Epidermal melanocyte (primary cell): Measurements from ENCODE around the gene TARBP1.
"Not testable (repeated sequence)": the region's sequence is repeated elsewhere in the genome, so short reads cannot be mapped to it uniquely, and the experiment has no call there.

Experiments
- DNase-seq: peaks from one replicate; pipeline ENCODE4 v3.0.0; 2011; ENCODE audit warnings: low spot score; ENCODE audit not compliant: insufficient read length

The TARBP1 gene

DNA sequence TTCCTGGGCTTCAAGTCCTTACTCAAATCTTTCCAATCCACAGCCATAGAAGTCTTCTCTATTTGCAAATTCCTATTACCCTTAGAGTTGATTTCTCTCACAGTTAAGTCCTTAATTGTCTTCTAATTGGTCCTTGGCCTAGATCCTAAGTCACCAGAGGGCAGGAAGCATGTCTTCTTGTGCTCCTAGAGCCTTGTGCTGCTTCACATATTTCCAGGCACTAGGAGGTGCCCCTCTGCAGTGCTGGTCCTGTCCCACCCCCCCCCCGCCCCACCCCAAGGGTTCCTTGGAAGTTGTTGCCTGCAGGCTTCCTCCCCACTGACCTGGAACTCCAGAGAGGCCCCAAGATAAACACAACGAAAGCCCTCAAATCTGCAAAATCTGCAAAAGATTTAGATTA, 28.1 kb upstream of the TARBP1 start:
- DNase-seq: no peak

GRCh38 chr1:234505769-234506102, 26.8 kb upstream of the TARBP1 start:
- DNase-seq: no peak

DNA sequence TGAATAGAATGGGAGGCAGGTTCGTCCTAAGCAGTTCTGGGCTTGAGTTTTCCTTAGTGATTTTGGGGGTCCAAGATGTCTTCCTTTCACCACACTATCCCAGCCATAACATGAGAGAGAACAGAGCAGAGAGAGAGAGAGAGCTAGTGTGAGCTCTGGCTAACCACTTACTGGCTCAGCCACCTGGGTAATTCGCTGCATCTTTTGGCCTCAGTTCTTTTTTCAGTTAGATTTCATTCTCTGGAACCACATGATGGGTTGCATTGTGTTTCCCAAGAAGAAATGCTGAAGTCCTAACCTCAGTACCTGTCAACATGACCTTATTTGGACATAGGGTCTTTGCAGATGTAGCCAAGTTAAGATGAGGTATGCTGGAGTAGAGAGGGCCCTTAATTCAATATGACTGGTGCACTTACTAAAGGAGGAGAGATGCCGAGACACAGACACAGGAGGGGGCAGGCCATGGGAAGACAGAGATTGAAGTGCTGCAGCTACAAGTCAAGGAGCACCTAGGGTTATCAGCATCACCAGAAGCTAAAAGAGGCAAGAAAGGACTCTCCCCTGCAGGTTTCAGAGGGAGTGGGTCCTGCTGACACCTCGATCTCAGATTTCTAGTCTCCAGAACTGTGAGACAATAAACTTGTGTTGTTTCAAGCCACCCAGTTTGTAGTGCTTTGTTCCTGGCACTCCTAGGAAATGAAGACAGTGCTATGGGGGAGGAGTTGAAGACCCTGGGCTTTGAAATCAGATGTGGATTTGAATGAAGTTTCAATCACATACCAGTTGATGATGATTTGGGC, 26.2 kb upstream of the TARBP1 start:
- DNase-seq: no peak

GRCh38 chr1:234504251-234504650, 25.3 kb upstream of the TARBP1 start:
- DNase-seq: not testable (repeated sequence)

- no peak for DNase-seq
Measured at GRCh38 chr1:234503193-234504050, 24.4 kb upstream of the TARBP1 start.

GRCh38 chr1:234502785-234503184, 23.8 kb upstream of the TARBP1 start:
- DNase-seq: no peak

- DNase-seq: no peak
Measured at GRCh38 chr1:234500269-234500668, 21.3 kb upstream of the TARBP1 start.

GRCh38 chr1:234499943-234500245, 20.9 kb upstream of the TARBP1 start:
- no peak for DNase-seq

DNA sequence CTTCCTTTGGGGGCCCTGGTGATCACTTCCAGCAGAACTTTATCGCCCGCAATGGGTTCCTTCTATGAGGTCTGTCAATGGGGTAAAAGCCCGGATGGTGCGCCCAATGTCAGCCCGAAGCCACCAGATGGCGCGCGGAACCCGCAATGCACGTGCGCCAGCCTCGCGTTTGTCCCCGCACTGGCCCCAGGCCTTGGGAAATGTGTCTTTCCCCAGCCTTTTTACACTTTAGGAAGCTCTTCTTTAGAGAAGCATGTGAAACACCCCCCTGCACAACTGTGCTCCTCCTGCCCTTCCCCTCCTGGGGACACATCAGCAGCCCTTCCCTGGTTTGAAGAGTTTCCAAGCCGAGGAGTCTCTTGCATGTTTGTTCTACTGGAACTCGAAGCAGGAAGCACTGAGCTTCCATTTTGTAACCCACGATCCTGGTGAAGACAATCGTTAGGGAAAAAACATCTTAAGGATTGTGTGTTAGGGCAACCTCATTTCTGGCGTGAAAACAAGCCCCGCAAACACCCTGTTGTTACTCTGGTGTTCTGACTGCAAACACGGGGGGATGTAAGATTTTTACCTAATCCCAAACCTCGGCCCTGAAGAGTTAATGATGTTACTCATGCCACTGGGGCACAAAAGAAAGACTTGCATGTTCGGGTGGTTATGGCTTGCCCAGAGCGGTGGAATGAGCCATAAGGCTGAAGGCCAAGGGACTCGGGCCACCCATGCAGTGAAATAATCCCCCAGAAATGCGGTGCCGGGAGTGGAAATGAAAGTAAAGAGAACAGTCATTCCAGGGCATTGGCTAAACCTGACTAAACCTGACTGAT, 20.4 kb upstream of the TARBP1 start:
- peak; percentile 81 for DNase-seq

DNA sequence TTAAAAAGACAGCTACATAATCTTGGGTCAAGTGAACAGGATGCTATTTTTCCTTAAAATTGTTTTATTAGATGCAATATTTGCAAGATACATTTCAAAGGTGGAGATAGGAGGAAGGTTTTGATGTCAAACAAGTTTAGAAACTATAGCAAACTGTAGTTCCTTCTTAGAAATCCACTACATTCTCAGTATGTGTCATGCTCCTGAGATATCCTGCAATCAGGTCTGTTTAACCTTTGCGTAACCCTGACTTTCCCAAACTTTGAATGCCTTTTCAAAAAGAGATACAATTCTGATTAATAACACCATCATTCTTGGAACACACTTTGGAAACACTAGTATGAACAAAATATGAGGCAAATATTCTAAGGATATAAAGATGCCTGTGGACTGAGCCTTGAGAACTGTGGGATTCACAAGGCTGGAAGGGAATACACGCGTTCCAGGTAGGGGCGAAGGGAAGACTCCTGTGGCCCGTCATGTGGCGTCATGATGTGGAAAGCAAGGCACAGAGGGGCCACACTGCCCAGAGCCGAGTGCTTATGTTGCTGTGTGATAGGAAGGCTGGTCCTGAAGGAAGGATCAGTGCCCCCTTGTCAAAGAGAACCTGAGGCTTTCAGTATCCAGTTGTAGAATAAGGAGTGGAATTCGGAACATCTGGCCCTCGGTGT, 19.6 kb upstream of the TARBP1 start:
- no peak for DNase-seq

DNA sequence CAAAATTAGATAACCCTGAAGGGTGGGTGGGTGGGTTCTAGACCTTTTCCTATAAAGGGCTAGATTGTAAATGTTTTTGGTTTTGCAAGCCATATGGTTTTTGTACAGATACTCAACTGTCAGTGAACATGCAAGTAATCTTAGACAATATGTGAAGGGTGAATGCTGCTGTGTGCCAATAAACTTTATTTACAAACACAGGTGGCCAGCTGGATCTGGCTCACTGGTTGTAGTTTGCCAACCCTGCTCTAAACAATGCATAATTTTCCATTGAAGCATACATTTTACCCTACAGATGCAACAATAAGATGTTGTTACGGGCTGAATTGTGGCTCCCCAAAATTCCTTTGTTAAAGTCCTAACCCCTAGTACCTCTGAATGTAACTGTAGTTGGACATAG, 18.6 kb upstream of the TARBP1 start:
- no peak for DNase-seq

- DNase-seq: no peak
Measured at GRCh38 chr1:234495231-234495990, 16.4 kb upstream of the TARBP1 start.

DNA sequence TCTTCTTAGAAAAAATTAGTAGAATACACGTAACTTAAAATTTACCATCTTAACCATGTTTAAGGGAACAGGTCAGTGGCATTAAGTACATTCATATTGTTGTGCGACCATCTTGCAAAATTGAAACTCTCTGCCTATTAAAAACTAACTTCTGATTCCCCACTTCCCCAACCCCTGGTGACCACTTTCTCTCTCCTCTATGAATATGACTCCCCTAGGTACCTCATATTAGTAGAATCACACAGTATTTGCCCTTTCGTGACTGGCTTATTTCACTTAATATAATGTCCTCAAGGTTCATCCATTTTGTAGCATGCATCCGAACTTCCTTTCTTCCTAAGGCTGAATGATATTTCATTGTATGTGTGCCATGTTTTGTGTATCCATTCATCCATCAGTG, 15.1 kb upstream of the TARBP1 start:
- DNase-seq: no peak

DNA sequence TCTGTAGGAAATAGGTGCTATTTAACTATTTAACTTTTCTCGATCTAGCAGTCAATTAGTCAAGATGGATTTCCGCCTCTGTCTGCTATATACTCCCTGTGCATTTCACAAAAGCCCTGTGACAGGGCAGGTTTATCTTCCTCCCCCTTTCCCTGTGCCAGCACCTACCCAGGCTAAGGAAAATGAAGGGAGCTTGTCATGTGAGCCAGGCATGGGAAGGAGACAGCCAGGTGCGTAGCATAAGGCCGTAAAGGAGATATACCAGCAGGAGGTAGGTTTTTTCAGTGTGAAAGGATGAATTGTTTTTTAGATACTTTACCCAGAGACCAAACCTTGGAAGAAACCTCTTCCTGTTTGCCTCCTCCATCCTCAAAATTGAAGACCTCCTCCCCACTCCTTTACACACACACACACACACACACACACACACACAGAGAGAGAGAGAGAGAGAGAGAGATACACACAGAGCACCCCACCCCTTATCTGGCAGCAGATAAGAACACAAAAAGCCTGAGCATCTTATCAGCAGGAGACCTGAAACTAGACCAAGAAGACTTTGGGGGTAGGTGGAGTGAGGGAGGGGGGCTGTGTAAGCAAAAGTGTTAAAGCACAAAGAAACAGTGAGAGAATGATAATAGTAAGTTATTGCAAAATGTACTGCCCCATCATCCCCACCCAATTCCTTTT, 12.0 kb upstream of the TARBP1 start:
- DNase-seq: no peak

DNA sequence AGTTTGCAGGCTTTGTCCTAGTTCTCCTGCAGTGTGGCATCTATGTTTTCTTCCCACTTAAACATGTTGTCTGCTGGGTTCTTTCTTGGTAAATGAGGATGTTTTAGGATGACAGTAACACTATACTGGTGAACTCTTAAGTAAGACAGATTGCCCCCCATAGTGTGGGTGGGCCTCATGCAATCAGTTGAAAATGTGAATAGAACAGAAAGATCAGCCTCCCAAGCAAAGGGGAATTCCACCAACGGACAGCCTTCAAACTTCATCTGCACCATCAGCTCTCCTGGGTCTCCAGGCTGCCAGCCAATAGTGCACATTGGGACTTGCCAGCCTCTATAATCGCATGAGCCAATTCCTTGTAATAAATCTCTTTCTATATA, 10.7 kb upstream of the TARBP1 start:
- no peak for DNase-seq

DNA sequence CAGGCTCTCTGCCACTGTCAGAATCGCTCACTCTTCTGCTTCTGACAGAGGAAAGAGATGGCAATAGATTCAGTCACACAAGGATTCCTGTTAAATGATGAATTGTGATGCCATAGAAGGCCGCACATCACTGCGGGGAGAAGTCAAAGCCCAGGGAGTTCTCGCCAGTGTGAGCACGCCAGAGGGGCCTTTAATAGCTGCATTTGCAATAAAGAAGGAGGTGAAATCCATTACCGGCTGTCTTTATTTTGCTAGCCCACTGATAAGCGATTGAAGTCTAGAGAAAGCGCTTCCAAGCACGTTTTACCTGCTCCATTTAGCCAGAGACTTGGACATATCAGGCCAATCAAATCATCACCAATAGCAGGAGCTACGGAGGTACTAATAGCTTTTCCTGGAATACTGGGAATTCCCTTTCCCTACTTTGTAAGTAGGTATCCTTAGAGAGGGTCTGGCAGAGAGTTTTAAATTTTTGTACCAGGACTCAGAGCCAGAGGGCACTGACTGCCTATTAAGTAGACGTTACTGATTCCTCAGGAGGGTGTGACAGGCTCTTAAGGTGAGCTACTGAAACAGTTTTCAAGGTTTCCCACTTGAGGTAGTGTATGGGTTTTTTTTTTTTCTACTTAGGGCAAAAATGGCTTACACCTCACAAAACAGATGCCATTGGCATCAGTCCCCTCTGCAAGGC, 10.2 kb upstream of the TARBP1 start:
- DNase-seq: no peak

DNA sequence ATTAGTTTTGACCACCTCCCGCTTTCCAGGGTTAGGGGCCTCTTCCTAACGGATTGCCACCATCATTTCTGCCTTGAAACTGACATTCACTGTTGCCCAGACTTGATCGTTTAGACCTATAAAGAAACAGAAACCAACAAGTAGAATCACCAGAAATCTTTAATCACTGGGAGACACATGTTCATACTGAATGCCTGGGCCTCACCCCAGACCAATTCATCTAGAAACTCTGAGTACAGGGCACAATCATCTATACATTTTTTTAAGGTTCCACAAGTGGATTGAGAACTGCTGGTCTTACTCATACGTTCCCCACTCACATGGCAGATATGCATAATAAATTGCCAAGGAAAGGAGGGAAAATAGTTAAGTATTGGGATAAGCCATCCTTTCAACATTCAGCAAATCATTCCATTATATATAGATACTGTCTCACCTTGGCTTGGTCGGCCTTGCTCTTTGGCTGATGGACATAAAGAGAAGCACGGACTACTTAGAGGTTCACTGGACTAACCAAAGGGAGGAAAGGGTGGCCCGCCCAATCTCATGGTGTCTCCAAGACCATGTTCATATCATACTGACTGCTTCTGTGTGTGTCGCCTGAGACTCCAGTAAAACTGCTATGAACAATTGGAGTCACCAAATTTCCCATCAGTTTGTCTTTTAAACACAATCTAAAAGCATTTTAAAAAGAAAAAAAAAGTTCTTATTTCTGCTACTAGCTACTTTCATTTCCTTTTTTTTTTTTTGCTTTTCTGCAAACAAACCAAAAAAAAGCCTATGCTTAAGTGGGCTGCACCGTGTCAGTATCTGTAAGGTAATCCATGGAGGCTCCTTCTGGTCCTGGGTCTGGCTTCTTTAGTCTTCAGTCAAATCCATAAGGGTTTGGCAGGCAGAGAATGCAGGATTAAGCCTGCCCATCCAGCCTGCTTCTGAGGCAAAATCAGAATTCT, 9.4 kb upstream of the TARBP1 start:
- no peak for DNase-seq
